Liver (tissue), 3 donors: ENCODE data around the gene TAAR2.

ENCODE experiments used
- CTCF ChIP-seq: fragments of 150-350 bp; IDR thresholded peaks from 2 replicates; pipeline ENCODE4 v1.5.1; 2017; ENCODE audit warnings: improper control_type of control experiment, low read depth, low read length; ENCODE audit not compliant: missing input control
- GABPA ChIP-seq, 2 donors: IDR thresholded peaks in 1 of 2; conservative IDR thresholded peaks in 1 of 2; 2 replicates each; pipeline ENCODE4 v1.6.1; 2016; ENCODE audit warnings: antibody characterized with exemption in 2 of 2, mild to moderate bottlenecking in 1 of 2, moderate library complexity in 1 of 2
- NR2F2 ChIP-seq: IDR thresholded peaks from 2 replicates; pipeline ENCODE4 v1.6.1; 2016; ENCODE audit warnings: antibody characterized with exemption
- RXRA ChIP-seq, 2 donors: IDR thresholded peaks; 2 replicates each; pipeline ENCODE4 v1.6.1; 2017 to 2018; ENCODE audit warnings: antibody characterized with exemption in 2 of 2, mild to moderate bottlenecking in 1 of 2
- SP1 ChIP-seq: IDR thresholded peaks from 2 replicates; pipeline ENCODE4 v1.6.1; 2018; ENCODE audit warnings: antibody characterized with exemption, mild to moderate bottlenecking
- TAF1 ChIP-seq: conservative IDR thresholded peaks from 2 replicates; pipeline ENCODE4 v1.6.1; 2016; ENCODE audit warnings: antibody characterized with exemption, mild to moderate bottlenecking
- YY1 ChIP-seq: IDR thresholded peaks from 2 replicates; pipeline ENCODE4 v1.6.1; 2016; ENCODE audit warnings: antibody characterized with exemption, mild to moderate bottlenecking
- donor health status: healthy.
- donor health status: healthy.

- no peak for TF ChIP-seq CTCF
- no peak for TF ChIP-seq YY1
- no peak for TF ChIP-seq TAF1
- TF ChIP-seq RXRA (IDR thresholded peaks at IDR 0.05), result no peak
- TF ChIP-seq GABPA (IDR thresholded peaks at IDR 0.05 in 1 of 2, conservative IDR thresholded peaks at IDR 0.05 in 1 of 2), result no peak
- TF ChIP-seq SP1, result no peak
- TF ChIP-seq NR2F2, result no peak
Observed at GRCh38 chr6:132611616-132612015, 12.5 kb downstream of the TAAR2 start.
